ENCODE data around the gene SLCO2B1. TPM values are rescaled to one million over a fixed set of nuclear protein-coding genes. Genes with fewer than 3 reads are reported as not detected.
"Not testable (repeated sequence)": the region's sequence is repeated elsewhere in the genome, so short reads cannot be mapped to it uniquely, and the experiment has no call there.

The SLCO2B1 gene, protein sequence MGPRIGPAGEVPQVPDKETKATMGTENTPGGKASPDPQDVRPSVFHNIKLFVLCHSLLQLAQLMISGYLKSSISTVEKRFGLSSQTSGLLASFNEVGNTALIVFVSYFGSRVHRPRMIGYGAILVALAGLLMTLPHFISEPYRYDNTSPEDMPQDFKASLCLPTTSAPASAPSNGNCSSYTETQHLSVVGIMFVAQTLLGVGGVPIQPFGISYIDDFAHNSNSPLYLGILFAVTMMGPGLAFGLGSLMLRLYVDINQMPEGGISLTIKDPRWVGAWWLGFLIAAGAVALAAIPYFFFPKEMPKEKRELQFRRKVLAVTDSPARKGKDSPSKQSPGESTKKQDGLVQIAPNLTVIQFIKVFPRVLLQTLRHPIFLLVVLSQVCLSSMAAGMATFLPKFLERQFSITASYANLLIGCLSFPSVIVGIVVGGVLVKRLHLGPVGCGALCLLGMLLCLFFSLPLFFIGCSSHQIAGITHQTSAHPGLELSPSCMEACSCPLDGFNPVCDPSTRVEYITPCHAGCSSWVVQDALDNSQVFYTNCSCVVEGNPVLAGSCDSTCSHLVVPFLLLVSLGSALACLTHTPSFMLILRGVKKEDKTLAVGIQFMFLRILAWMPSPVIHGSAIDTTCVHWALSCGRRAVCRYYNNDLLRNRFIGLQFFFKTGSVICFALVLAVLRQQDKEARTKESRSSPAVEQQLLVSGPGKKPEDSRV
- 0.14 and 0.23 TPM in 2 replicates for total RNA-seq

DNA sequence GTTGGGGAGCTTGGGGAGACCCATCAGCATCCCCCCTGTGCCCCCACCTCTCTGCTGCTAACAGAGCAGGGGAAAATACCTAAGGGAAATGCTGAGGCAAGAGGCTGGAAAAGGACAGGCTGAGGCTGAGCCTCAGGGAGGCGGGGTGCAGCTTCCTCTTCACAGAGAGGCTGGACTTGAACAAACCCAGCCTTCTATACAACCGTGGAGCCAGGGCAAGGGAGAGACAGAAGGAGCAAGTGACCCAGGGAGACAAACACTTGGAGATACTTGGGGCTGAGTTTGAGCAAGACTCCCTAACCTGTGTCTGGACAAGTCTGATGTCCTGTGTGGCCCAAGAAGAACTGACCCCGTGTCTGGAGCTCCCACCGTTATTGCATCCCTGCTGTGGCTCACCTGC, at the start of gene SLCO2B1:
SLCO2B1 (plus strand) TSS at position 229 of the 400 bp plus-strand sequence. CDS start 275 bp downstream, outside the sequence.
- no peak within 1 kb of the TSS for H3K4me3 ChIP-seq (ENCODE audit: low read depth, low read length)
- DNase-seq (ENCODE audit: low read depth), result no peak
- TF ChIP-seq CTCF (conservative IDR thresholded peaks at IDR 0.05; ENCODE audit: low read depth, low read length), result no peak

DNA sequence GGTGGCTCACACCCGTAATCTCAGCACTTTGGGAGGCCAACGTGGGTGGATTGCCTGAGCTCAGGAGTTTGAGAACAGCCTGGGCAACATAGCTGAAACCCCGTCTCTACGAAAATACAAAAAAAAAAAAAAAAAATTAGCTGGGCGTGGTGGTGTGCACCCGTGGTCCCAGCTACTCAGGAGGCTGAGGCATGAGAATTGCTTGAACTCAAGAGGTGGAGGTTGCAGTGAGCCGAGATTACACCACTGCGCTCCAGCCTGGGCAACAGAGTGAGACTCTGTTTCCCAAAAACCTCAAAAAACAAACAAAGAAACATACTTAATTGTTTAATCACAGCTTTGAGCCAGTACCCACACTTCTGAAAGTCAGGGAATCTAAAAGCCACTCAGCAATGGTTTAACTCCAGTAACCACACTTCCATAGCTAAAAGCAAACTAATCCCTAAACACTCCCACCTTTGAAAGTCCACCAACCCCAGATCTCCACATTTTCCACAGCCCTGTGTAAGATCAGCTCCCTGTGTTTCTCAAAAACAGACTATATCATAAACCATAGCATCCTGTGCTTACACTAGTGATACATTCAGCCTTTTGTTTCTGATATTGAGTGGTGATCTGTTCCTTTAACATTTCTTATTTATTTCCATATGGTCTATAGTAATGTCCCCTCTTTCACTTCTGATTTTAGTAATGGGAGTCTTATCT, 49.3 kb upstream of the SLCO2B1 start:
- no peak for DNase-seq (ENCODE audit: low read depth)
- no peak overlapping the region for H3K4me3 ChIP-seq (ENCODE audit: low read depth, low read length)
- TF ChIP-seq CTCF (conservative IDR thresholded peaks at IDR 0.05; ENCODE audit: low read depth, low read length), result no peak

GRCh38 chr11:75103380-75104026, 47.4 kb upstream of the SLCO2B1 start:
- no peak for TF ChIP-seq CTCF (conservative IDR thresholded peaks at IDR 0.05; ENCODE audit: low read depth, low read length)
- H3K4me3 ChIP-seq (ENCODE audit: low read depth, low read length), result no peak overlapping the region
- no peak for DNase-seq (ENCODE audit: low read depth)

- no peak for DNase-seq (ENCODE audit: low read depth)
- no peak for TF ChIP-seq CTCF (conservative IDR thresholded peaks at IDR 0.05; ENCODE audit: low read depth, low read length)
- H3K4me3 ChIP-seq (ENCODE audit: low read depth, low read length), result no peak overlapping the region
Observed at GRCh38 chr11:75105462-75105925, 45.4 kb upstream of the SLCO2B1 start.

DNA sequence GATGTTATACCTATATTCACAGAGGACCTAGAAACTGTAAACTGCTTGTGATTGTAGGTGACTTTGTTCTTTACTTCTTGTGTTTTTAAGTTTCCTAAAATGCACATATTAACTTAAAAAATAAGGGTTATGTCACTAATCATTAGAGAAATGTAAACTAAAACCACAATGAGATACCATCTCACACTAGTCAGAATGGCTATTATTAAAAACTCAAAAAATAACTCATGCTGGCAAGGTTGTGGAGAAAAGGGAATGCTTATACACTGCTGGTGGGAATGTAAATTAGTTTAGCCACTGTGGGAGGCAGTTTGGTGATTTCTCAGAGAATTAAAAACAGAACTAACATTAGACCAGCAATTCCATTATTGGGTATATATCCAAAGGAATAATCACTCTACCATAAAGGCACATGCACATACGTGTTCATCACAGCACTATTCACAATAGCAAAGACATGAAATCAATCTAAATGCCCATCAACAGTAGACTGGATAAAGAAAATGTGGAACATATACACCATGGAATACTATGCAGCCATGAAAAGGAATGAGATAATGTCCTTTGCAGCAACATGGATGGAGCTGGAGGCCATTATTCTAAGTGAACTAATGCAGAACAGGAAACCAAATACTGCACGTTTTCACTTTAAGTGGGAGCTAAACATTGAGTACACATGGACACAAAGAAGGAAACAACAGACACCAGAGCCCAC, 44.8 kb upstream of the SLCO2B1 start:
- not testable (repeated sequence) for DNase-seq (ENCODE audit: low read depth); H3K4me3 ChIP-seq (ENCODE audit: low read depth, low read length)

GRCh38 chr11:75107187-75107586, 43.7 kb upstream of the SLCO2B1 start:
- TF ChIP-seq CTCF (conservative IDR thresholded peaks at IDR 0.05; ENCODE audit: low read depth, low read length), result no peak
- DNase-seq (ENCODE audit: low read depth), result no peak
- no peak overlapping the region for H3K4me3 ChIP-seq (ENCODE audit: low read depth, low read length)
